ENCODE results near the gene DOCK1.
"Not testable (repeated sequence)": the region's sequence is repeated elsewhere in the genome, so short reads cannot be mapped to it uniquely, and the experiment has no call there.

Gene DOCK1

GRCh38 chr10:126926568-126926967 is 21.3 kb downstream of the DOCK1 start:
- no peak for DNase-seq (ENCODE audit: low read depth)

DNA sequence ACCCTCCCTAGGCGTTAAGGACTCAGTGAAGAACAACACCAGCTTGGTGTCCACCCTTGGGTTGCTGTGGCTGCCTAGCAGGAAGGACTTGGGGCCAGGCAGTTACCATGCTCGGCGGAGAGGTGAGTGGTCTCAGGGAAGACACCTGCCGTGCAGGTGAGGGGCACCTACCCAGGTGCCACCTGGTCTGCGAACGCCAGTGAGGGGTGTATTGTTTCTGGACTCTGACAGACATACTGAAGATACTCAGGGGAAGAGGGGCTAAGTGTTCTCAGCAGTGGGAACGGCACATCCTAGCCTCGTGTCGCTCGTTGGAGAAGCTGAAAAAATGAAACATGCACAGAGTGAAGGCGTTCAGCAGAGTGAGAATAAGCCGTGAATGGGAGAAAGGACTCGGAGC is 22.6 kb downstream of the DOCK1 start:
- no peak for DNase-seq (ENCODE audit: low read depth)

- DNase-seq (ENCODE audit: low read depth), result no peak
Measured at GRCh38 chr10:126928274-126928673, 23.0 kb downstream of the DOCK1 start.

GRCh38 chr10:126929391-126929790 is 24.2 kb downstream of the DOCK1 start:
- no peak for DNase-seq (ENCODE audit: low read depth)

GRCh38 chr10:126930131-126930882 is 25.1 kb downstream of the DOCK1 start:
- DNase-seq (ENCODE audit: low read depth), result no peak

GRCh38 chr10:126930883-126931503 is 25.8 kb downstream of the DOCK1 start:
- DNase-seq (ENCODE audit: low read depth), result no peak

GRCh38 chr10:126931544-126931943 is 26.3 kb downstream of the DOCK1 start:
- DNase-seq (ENCODE audit: low read depth), result no peak

DNA sequence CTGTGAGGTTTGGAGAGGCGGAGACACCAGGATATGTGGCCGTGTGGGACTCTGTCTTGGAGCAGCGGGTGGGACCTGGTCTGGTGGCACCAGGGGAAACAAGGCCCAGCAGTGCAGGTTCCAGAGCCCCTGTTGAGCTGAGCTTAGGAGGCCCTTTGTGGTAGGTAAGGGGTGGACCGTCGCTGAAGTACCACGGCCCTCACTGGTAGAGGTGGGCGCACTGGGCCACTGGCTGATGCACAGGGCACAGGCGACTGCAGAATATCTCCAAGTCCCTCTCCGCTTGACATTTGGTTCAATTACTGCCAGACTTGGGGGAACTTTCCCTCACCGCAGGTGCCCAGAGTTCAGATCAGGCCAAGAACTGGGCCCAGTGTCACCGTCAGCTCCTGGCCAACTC is 27.3 kb downstream of the DOCK1 start:
- no peak for DNase-seq (ENCODE audit: low read depth)

DNA sequence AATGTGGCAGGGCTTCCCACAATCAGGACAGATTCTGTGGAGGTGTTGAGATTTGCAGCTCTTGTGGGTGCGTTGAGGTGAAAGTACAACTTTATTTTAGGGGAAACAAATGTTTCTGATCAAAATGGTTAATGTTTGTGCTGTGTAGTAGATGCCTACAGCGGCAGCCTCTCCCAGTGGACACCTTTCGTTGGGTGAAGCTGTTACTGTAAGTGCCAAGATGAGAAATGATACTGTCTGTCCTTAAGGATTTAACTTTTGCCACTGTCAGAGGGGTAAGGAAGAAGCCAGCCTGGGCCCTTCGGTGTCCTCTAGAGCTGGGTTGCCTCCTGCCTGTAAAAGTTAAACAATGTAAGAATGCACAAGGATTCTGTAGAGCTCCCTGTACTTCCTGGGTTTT is 27.9 kb downstream of the DOCK1 start:
- DNase-seq (ENCODE audit: low read depth), result no peak

- DNase-seq (ENCODE audit: low read depth), result no peak
Measured at GRCh38 chr10:126935263-126935946, 30.2 kb downstream of the DOCK1 start.

GRCh38 chr10:126937026-126937425 is 31.8 kb downstream of the DOCK1 start:
- DNase-seq (ENCODE audit: low read depth), result no peak

- not testable (repeated sequence) for DNase-seq (ENCODE audit: low read depth)
Measured at GRCh38 chr10:126938121-126938520, 32.9 kb downstream of the DOCK1 start.

DNA sequence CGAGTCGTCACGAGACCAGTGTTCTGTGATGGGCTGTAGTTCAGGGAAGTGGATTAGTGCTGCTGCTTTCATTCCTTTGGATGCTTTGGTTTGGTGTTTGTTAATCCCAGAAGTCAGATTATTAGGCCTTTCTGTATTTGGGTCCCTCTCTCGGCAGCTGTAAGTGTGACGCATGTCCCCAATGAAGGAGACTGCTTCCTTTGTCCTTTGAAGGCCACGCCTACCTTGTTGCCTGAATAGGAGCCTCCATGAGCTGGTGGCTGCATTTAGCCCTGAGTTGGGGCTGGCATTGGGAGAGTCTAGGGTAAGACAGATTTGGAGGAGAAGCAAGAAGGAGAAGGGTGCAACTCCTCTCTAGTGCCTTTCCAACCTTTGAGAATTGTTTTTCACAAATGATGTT is 34.5 kb downstream of the DOCK1 start:
- DNase-seq (ENCODE audit: low read depth), result no peak

DNA sequence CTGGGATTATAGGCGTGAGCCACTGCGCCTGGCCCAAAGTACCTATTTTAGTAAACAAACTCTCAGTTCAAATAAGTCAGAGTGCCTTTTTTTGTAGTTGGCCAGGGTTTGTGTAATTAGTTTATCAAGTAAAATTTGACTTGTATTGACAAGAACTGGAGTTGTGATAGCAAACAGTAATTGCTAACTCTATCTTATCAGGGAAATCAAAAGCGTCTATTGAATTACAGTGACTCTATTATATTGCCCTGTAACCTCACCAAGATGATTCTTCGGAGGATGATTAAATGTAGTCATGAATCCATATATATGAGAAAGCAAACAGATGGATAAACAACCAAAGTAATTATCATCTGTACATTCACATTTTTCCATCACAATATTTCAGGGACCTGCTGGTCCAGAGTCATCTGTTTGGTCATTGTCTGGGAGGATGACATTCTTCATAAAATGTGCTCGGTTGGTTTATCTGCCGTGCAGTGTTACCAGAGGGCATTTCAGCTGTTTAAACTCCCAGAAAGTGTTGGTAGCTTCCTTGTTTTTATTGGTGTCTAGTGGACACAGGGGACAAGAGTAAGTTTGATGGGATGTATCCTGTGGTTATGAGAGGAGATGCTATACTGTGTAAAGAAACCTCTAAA is 35.6 kb downstream of the DOCK1 start:
- DNase-seq (ENCODE audit: low read depth), result no peak

GRCh38 chr10:126944191-126944590 is 39.0 kb downstream of the DOCK1 start:
- no peak for DNase-seq (ENCODE audit: low read depth)

DNA sequence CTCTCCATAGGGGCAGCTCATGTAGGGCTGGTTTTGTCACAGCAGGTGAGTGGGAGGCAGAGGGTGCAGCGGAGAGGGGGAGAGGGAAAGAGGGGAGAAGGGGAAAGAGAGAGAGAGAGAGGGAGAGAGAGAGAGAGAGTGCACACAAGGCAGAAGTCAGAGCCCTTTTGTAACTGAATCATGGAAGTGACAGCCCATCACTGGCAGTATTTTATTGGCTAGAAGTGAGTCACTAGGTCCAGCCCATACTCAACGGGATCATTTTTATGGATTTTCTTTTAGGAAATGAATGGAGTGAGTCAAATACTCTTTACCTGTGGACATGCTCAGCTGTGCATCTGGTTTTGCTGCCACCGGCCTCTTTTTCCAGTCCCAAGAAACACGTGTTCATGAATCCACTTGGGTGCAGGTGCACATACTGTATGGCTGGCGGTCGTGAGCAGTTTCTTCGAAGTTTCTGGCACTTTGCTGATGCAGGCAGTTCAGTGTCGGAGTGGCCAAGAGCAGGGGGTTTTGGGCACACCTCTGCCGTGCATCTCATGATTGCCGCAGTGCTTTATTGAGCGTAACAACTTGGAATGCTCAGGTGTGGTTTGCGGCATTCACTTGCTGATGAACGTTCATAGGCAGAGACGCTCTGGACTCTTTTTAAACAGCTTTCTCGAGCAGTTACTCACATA is 40.3 kb downstream of the DOCK1 start:
- DNase-seq (ENCODE audit: low read depth), result no peak

DNA sequence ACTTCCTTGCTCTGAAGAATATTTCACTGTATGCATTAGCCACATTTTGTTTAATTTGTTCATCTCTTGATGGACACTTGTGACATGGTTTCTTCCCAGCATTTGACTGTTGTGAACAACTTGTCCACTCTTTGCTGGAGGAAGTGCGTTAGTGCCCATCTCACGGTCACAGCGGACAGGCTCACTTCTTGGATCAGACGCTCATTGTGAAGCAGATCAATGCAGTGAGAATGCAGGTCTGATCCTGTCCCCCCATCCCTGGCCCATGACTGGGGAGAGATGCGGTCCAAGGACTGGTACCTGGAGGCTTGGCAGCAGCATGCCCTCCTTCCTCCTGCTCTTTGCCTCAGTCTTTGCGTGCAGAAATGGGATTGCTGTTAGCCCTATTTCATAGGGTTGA is 41.5 kb downstream of the DOCK1 start:
- no peak for DNase-seq (ENCODE audit: low read depth)

DNA sequence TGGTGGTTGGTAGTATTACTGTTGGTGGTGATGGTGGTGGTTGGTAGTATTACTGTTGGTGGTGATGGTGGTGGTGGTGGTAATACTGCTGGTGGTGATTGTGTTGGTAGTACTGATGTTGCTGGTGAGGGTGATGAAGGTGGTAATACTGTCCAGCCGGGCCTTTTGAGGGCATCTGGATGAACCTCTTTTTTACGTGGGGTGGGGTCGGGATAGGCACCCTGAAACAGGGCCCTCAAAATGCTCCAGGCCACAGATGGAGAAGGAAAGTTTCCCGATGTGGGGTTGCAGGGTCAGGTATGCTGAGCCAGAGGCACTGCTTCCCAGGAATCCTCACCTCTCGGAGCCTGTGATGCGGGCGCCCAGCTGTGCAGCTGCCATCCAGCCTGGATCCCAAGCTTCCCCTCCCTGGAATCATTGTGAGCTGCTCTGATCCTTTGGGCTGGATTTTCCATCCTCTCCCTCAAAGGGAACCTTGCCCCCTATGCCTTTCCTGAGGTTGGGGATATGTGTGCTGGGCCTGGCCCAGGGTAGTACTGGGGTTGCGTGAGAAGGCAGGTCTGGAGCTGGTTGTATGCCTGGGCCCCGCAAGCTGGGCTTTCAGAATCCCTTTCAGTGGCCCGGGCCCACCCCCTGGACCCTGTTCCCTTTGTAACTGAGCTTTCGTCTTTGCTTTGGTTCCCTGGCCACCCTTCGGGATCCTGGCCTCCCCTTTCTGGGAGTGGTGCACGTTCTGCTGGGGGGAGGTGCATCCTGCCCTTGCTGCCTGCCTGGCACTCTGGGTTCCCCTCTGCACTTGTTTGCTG is 43.3 kb downstream of the DOCK1 start:
- DNase-seq (ENCODE audit: low read depth), result no peak

DNA sequence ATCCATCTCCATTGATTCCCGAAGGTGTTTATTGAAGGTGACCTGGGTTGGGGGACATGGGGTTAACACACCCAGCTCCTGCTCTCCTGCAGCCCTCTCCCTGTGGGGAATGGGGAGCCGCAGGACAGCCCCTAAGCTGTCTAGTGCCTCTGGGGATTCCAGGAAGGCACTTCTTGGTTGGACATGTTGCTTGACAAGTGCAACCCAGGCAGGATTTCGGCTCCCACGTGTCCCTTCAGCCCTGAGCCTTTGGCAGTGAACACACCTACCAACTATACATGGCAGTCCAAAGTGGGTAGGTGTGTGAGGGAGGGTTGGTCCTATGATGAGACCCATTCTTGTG is 43.9 kb downstream of the DOCK1 start:
- no peak for DNase-seq (ENCODE audit: low read depth)

GRCh38 chr10:126950401-126951105 is 45.3 kb downstream of the DOCK1 start:
- DNase-seq (ENCODE audit: low read depth), result no peak

DNA sequence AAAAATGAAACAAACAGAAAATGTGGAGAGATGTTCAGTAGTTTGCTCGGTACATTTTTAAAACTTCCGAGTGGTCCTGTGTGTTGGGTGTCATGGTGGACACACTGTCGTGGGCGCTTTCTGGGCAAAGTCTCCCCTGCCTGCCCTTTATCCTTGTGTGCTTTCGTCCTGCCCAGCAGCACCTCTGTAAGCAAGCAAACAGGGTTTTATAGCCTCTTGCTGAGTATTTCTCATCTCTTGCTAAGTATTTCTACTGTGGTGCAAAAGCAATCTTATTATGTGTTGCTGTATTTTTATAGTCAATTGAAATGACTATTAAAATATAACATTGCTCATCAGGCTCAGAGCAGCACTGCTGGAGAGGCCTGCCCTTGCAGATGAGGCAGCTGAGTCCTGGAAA is 48.7 kb downstream of the DOCK1 start:
- DNase-seq (ENCODE audit: low read depth), result no peak
